CD4-positive, alpha-beta T cell treated with Interleukin-17A for 4 hours (primary cell): ENCODE data around the gene PGGHG.

Experiments used
- DNase-seq: peaks from one replicate; pipeline ENCODE4 v3.0.0-alpha.2; 2020; ENCODE audit warnings: mixed read lengths

Gene PGGHG

GRCh38 chr11:270451-271318, 18.2 kb upstream of the PGGHG start:
- no peak for DNase-seq

- DNase-seq = no peak
Measured at GRCh38 chr11:271319-271715, 17.6 kb upstream of the PGGHG start.

GRCh38 chr11:272195-272930, 16.6 kb upstream of the PGGHG start:
- DNase-seq = no peak

GRCh38 chr11:272931-273198, 16.1 kb upstream of the PGGHG start:
- no peak for DNase-seq

- DNase-seq = no peak
Measured at GRCh38 chr11:276219-276618, 12.7 kb upstream of the PGGHG start.

- DNase-seq = no peak
Measured at GRCh38 chr11:278001-278951, 10.7 kb upstream of the PGGHG start, which contains the start of gene NLRP6. NLRP6 (plus strand) TSS chr11:278407; CDS start chr11:278570, 163 bp downstream.

GRCh38 chr11:279040-279965, 9.6 kb upstream of the PGGHG start:
- peak; percentile 51 for DNase-seq

GRCh38 chr11:279966-280705, 8.8 kb upstream of the PGGHG start:
- DNase-seq = peak; percentile 68

- DNase-seq = peak; percentile 60
Measured at GRCh38 chr11:280706-281485, 8.0 kb upstream of the PGGHG start.

- no peak for DNase-seq
Measured at GRCh38 chr11:281486-282161, 7.3 kb upstream of the PGGHG start.

- DNase-seq = no peak
Measured at GRCh38 chr11:282171-282570, 6.8 kb upstream of the PGGHG start.

GRCh38 chr11:282630-283360, 6.1 kb upstream of the PGGHG start:
- DNase-seq = no peak

- DNase-seq = no peak
Measured at GRCh38 chr11:283405-284104, 5.4 kb upstream of the PGGHG start.

- DNase-seq = no peak
Measured at GRCh38 chr11:284105-285020, 4.6 kb upstream of the PGGHG start.

GRCh38 chr11:285021-285893, 3.7 kb upstream of the PGGHG start:
- no peak for DNase-seq

GRCh38 chr11:285894-286220, 3.1 kb upstream of the PGGHG start:
- no peak for DNase-seq
